Amniotic stem cell (primary cell): ENCODE data around the gene XYLT1.

Experiments used
- DNase-seq: peaks from one replicate; lab custom pipeline; 2025; lab: John Stamatoyannopoulos, UW

XYLT1 gene

GRCh38 chr16:17257426-17258023, 213.2 kb downstream of the XYLT1 start:
- DNase-seq: no peak

- DNase-seq: no peak
These were observed 218.1 kb downstream of the XYLT1 start for GRCh38 chr16:17252701-17253100.

- no peak for DNase-seq
These were observed 218.7 kb downstream of the XYLT1 start for GRCh38 chr16:17252064-17252463.

DNA sequence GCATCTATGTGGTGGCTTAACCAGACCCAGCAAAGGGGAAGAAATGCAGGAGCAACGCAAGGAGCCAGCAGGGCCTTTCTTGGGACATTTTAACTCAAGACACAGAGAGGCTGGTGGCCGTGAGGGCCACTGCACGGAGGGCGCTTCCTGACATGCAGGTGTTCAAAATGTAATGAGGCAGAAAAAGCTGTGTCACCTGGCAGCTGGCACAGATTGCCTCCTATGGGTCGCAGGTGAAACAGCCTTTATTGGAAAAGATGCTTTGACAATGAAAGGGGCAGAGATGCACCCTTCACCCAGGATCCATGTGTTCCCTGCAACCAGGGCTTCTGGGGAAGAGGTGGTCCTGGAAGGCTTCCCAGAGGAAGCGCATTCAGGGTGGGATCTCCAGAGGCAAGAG, 219.3 kb downstream of the XYLT1 start:
- no peak for DNase-seq

DNA sequence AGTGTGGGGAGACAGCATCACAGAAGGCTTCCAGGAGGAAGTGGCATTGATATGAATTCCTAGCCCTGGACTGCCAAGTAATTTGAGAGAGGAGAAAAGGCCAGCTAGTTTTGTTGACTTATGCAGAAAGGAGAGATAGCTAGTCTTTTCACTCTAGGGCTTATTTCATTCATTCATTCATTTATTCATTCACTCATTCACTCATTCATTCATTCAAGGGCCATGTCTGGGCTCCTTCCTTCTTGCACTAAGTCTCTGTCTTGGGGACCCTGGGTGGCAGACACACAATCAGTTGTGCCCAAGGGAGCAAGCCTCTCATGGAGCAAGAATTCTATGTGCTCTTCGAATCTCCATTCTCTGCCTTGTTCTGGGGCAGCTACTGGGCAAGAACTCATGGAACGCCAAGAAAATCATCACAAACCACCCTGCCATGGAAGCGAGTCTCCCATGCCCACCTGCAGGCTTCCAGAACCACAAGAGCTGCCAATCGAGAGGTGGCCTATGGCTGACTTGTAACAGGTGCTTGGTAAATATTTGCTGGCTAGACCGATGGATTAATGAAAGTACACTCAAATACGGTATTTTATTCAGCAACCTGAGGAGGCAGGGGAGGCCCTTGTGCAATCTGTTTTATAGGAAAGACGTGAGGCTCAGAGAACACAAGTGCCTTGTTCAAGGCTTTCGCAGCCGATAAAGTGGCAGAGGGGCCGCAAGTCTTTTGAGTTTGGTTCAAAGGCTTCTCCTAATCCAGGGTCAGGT, 223.6 kb downstream of the XYLT1 start:
- DNase-seq: no peak

DNA sequence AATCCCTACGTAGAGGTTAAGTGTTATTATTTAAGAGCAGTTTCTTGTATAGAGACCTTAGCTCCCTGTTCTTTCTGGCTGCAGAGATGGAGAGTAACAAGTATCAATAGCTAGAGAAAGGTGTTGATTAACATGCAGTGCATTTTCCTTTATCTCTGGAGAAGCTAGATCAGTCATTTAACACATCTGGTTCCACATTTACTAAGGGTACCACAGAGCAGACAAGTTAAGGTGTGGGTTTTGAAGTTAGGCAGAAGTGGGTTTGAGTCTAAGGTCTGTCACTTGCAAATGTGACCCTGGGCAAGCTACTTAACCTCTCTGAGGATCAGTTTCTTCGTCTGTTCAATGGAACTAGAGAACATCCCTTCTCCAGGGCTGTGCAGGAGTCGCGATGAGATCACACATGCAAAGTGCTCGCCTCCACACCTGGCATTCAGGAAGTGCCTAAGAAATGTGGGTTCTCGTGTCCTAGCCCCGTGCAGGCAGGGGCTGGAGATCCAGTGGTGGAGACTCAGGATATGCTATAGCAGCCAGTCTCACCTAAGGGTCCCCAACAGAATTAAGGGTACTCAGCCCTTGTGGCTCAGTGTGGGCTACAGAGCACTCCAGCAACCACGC, 224.4 kb downstream of the XYLT1 start:
- DNase-seq: no peak

DNA sequence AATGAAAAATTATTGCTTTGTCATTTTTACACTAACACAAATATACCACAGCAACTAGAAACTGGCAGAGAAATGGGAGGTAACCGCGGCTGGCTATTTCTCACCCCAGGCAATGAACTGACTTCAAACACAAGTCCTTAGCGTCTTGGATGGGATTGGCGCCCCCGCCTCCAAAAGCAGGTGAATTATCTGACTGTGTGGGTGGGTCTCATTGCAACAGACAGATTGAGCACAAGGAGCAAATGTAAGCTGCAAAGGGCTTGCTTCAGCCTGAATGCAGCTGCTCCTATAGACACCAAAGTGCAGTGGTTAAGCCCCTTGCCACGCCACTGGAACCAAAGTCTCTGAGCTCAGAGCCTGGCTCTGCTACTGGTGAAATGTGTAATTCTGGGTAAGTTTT, 225.0 kb downstream of the XYLT1 start:
- DNase-seq: no peak

DNA sequence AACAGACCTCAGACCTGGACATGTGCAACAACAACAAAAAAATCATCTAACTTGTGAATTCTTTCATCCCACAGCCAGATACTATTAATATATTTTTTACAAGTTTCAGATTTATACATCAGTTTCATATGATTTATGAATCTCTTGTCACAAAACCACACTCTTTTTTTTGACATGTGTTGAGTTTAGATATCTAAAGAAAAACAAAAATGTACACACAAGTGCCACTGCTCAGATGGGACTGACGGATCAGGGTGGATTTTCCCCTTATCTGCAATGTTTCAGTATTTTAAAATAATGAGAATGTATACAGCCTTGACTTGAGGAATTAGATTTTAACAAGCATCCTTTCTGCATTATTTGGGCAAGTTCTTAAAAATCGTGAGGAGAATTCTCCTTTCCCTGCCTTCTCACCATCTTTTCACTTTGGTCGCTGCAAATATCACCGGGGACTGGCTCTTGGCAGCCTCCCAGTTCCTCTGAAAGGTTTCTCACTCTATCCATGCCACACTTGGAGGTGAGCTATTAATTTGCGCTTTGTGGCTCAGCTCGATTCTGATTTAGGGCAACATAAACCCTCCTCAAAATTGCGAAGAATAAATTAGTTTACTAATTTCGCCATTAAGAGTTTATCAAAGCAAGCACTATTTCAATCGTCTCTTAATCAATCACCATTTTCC, 225.7 kb downstream of the XYLT1 start:
- no peak for DNase-seq

- no peak for DNase-seq
These were observed 229.4 kb downstream of the XYLT1 start for GRCh38 chr16:17241264-17241835.

GRCh38 chr16:17238285-17239028, 232.3 kb downstream of the XYLT1 start:
- no peak for DNase-seq

DNA sequence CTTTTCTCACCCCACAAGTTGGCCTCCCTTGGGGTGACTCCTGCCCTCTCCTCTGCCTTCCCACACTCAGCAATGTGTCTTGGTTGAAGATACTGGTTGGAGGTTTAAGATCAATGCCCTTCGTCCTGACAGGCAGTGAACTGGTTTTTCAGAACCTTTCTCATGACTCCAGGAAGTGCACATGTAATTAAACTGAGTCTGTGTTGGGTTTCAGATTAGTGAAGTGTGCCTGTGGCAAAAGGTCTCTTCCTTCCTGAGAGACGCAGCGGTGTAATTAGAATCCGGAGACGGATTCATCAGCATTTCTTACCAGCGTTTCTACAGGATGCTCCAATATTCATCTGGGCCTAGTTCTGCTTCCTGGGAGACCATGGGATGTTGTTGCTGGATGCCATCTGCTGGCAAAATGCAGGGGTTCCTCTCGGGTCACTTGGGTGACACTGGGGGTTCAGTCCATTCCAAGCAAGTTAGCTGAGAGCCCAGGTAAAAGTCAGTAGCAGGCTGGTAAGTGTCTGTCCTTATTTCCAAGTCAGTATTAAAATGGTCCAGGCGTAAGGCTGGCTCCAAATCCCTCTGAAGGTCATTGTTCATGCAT, 233.3 kb downstream of the XYLT1 start:
- no peak for DNase-seq

GRCh38 chr16:17235147-17235815, 235.5 kb downstream of the XYLT1 start:
- DNase-seq: no peak

DNA sequence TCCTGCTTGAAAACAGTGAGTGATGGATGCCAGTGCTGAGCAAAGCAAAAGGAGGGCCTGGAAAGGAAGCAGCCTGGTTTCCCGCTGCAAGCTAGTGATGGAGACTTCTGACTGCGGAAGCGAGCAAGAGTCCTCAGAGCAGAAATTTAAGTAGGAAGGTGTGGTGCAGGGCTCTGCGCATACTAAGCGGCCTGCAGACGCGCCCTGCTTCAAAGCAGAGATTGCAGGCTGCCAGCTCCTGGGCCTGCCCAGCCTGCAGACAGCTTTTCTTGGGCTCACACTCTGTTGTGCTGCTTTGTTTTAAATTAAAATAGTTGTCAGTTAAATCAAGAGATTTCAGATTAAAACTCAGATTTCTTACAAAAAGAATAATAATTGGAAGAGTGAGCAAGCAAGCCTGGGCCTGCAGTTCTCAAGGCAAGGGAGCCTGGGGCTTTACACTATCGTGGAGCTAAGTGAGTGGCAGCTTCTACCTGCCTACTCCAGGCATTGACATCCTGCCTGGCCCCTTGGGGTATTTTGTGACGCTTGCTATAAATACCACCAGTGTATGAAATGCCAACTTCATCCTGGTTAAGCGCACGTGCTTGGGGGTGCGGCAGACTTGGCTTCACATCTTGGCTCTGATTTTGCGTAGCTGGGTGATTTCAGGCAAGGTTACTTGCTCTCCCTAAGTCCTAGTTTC, 237.3 kb downstream of the XYLT1 start:
- no peak for DNase-seq

GRCh38 chr16:17232487-17232886, 238.3 kb downstream of the XYLT1 start:
- no peak for DNase-seq

GRCh38 chr16:17231972-17232371, 238.8 kb downstream of the XYLT1 start:
- DNase-seq: no peak

GRCh38 chr16:17230932-17231581, 239.7 kb downstream of the XYLT1 start:
- no peak for DNase-seq

GRCh38 chr16:17229766-17230165, 241.0 kb downstream of the XYLT1 start:
- DNase-seq: no peak

GRCh38 chr16:17229131-17229530, 241.6 kb downstream of the XYLT1 start:
- DNase-seq: no peak

DNA sequence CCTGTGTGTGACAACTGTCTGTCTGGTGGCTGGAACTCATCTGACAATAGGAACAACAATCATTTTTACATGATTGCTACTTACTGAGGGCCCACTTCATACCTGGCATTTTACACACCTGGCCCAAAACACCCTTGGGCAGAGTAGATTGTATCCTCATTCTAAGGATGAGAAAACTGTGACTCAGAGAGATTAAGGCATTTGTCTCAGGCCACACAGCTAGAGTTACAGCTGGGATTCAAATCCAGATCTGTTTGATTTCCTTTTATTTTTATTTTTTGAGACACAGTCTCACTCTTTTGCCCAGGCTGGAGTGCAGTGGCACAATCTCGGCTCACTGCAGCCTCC, 242.1 kb downstream of the XYLT1 start:
- DNase-seq: no peak
